Lung (tissue), 12 donors: ENCODE data around the gene LHPP. TPM values are rescaled to one million over a fixed set of nuclear protein-coding genes. Genes with fewer than 3 reads are reported as not detected.

ENCODE experiments used
- ATAC-seq: fragments of 200-7000 bp; cut with Tn5 transposase; one replicate; pipeline ENCODE4 v1.9.1; 2020; ENCODE audit warnings: moderate number of reproducible peaks; ENCODE audit not compliant: insufficient read depth, low FRiP score
- DNase-seq, 3 donors: peaks; one replicate each; pipeline ENCODE4 v3.0.0-alpha.2; 2013 to 2017
- H3K27ac ChIP-seq, 2 donors: one replicate each; pipeline ENCODE4 v1.5.1; 2013; ENCODE audit warnings: mild to moderate bottlenecking in 2 of 2, moderate library complexity in 2 of 2, control low read depth in 1 of 2, inconsistent platforms in 1 of 2, low read depth in 1 of 2, low read length in 1 of 2
- H3K27me3 ChIP-seq, 3 donors: one replicate each; pipeline ENCODE4 v1.5.1; 2013; ENCODE audit warnings: low read length in 2 of 3; ENCODE audit not compliant: control insufficient read depth in 3 of 3, insufficient read depth in 3 of 3
- H3K36me3 ChIP-seq, 4 donors: one replicate each; pipeline ENCODE4 v1.5.1; 2013; ENCODE audit warnings: low read length in 4 of 4, mild to moderate bottlenecking in 1 of 4, moderate library complexity in 1 of 4; ENCODE audit not compliant: control insufficient read depth in 4 of 4, insufficient read depth in 4 of 4
- H3K4me1 ChIP-seq, 5 donors: one replicate each; pipeline ENCODE4 v1.5.1; 2013; ENCODE audit warnings: low read length in 5 of 5, mild to moderate bottlenecking in 2 of 5, moderate library complexity in 1 of 5; ENCODE audit not compliant: control insufficient read depth in 5 of 5, insufficient read depth in 5 of 5
- H3K4me3 ChIP-seq: one replicate; pipeline ENCODE4 v1.5.1; 2013; ENCODE audit warnings: mild to moderate bottlenecking, control low read depth, moderate library complexity
- H3K9ac ChIP-seq, 2 donors: one replicate each; pipeline ENCODE4 v1.5.1; 2013; ENCODE audit warnings: low read length in 2 of 2, control low read depth in 1 of 2; ENCODE audit not compliant: insufficient read depth in 1 of 2
- H3K9me3 ChIP-seq, 4 donors: one replicate each; pipeline ENCODE4 v1.5.1; 2013; ENCODE audit warnings: low read length in 3 of 4, mild to moderate bottlenecking in 1 of 4, moderate library complexity in 1 of 4; ENCODE audit not compliant: control insufficient read depth in 4 of 4, insufficient read depth in 3 of 4
- CTCF ChIP-seq: IDR thresholded peaks from 2 replicates; pipeline ENCODE4 v1.5.1; 2012; ENCODE audit warnings: mild to moderate bottlenecking; ENCODE audit errors: control extremely low read depth, extremely low read depth
- WGBS, 2 donors: extraction: QIAGEN DNeasy Blood & Tissue Kit; methylation state at CpG; one replicate each; pipeline ENCODE4 v1.1.7; 2013; 5-methylcytosine and 5-hydroxymethylcytosine counted together
- polyA plus RNA-seq, 2 donors: library from polyadenylated mRNA; stranded (reverse); fragments of 200-250 nt; gene quantifications; one replicate each; pipeline ENCODE4 v1.2.1, GENCODE V29; 2013
- total RNA-seq, 2 donors: library from RNA; depleted of rRNA in 1 of 2; stranded (reverse); fragments of >200 nt in 1 of 2; gene quantifications; one replicate each; pipeline ENCODE4 v1.2.1, GENCODE V29; 2014 to 2021
- donor health status: control.
- donor health status: control.
- donor health status: Bipolar disorder and iron deficiency.
- donor health status: healthy.
- donor health status: DM: yes; HTN: yes; CAD: no.

Gene LHPP
- total and polyA plus RNA-seq, 4 donors, result 7.1 to 18.6 (median 14.8) TPM

GRCh38 chr10:124416733-124417132 is 44.9 kb upstream of the LHPP start:
- H3K4me1 ChIP-seq, result peaks cover 0 to 31% (median 8%) of the 10 kb centered on the region in 5 donors
- TF ChIP-seq CTCF, result no peak
- no peak overlapping the region for H3K9ac ChIP-seq

GRCh38 chr10:124417895-124418725 is 43.5 kb upstream of the LHPP start:
- peak overlapping the region; percentile 84 for H3K4me3 ChIP-seq
- 6 to 10% methylated on average over 44 to 64 of the region's 64 CpGs for WGBS, 2 donors
- peak overlapping the region; percentile 12 to 74 for H3K9ac ChIP-seq
- H3K36me3 ChIP-seq, result no peaks in the 10 kb centered on the region
- ATAC-seq (peak; percentile 36), DNase-seq (peak; percentile 65 to 72 (median 69))
- H3K9me3 ChIP-seq, result no peaks in the 10 kb centered on the region
- H3K27me3 ChIP-seq, result peaks cover 0 to 6% (median 0%) of the 10 kb centered on the region in 3 donors
- peak overlapping the region; percentile 79 to 90 for H3K27ac ChIP-seq
- TF ChIP-seq CTCF, result no peak
- peaks cover 0 to 31% (median 8%) of the 10 kb centered on the region in 5 donors for H3K4me1 ChIP-seq

More at GRCh38 chr10:124416733-124417132, 44.9 kb upstream of the LHPP start:
- 64 to 81% methylated on average over 6 of the region's 6 CpGs for WGBS, 2 donors
- peaks cover 0 to 6% (median 0%) of the 10 kb centered on the region in 3 donors for H3K27me3 ChIP-seq
- no peaks in the 10 kb centered on the region for H3K9me3 ChIP-seq
- no peak overlapping the region for H3K4me3 ChIP-seq
- DNase-seq (peak in 2 of 3 donors; percentile 75 to 77), ATAC-seq (no peak)
- H3K36me3 ChIP-seq, result peaks cover 0 to 3% (median 0%) of the 10 kb centered on the region in 4 donors
- no peak overlapping the region for H3K27ac ChIP-seq

GRCh38 chr10:124418726-124419501 is 42.7 kb upstream of the LHPP start, which contains the start of gene OAT:
Gene OAT (minus strand): TSS chr10:124418923. CDS start chr10:124412171, 6,752 bp downstream.
- 3% methylated on average over 70 of the region's 70 CpGs for WGBS, 2 donors
- ATAC-seq (peak; percentile 95), DNase-seq (peak; percentile 95 to 98 (median 98))
- Histone ChIP-seq H3K27me3 (peaks cover 0 to 6% (median 0%) of the 10 kb centered on the region in 3 donors), H3K9me3 (no peaks in the 10 kb centered on the region), H3K27ac (peak within 1 kb of the TSS; percentile 79 to 90), H3K4me3 (peak within 1 kb of the TSS; percentile 84), H3K4me1 (peaks cover 0 to 24% (median 8%) of the 10 kb centered on the region in 5 donors), H3K9ac (peak within 1 kb of the TSS; percentile 12 to 74), H3K36me3 (no peaks in the 10 kb centered on the region)
- TF ChIP-seq CTCF, result no peak
